Jurkat, Clone E6-1 (cell line): Measurements from ENCODE around the gene CYSLTR1. TPM values are rescaled to one million over a fixed set of nuclear protein-coding genes. Genes with fewer than 3 reads are reported as not detected.
"Not testable (repeated sequence)": the region's sequence is repeated elsewhere in the genome, so short reads cannot be mapped to it uniquely, and the experiment has no call there.

ENCODE experiments used
- DNase-seq: peaks from one replicate; pipeline ENCODE4 v3.0.0-alpha.2; 2011; ENCODE audit warnings: low read depth, low spot score
- H3K4me3 ChIP-seq: 2 replicates; pipeline ENCODE4 v1.5.1; 2011; ENCODE audit warnings: mild to moderate bottlenecking, low read length, control low read depth, moderate library complexity
- polyA plus RNA-seq: library from polyadenylated mRNA; unstranded; fragments of >200 nt; gene quantifications from one replicate; pipeline ENCODE4 v1.2.1, GENCODE V29; 2012; ENCODE audit warnings: missing spikeins; ENCODE audit not compliant: insufficient read length, insufficient read depth

Gene CYSLTR1, protein sequence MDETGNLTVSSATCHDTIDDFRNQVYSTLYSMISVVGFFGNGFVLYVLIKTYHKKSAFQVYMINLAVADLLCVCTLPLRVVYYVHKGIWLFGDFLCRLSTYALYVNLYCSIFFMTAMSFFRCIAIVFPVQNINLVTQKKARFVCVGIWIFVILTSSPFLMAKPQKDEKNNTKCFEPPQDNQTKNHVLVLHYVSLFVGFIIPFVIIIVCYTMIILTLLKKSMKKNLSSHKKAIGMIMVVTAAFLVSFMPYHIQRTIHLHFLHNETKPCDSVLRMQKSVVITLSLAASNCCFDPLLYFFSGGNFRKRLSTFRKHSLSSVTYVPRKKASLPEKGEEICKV
- polyA plus RNA-seq: not detected

DNA sequence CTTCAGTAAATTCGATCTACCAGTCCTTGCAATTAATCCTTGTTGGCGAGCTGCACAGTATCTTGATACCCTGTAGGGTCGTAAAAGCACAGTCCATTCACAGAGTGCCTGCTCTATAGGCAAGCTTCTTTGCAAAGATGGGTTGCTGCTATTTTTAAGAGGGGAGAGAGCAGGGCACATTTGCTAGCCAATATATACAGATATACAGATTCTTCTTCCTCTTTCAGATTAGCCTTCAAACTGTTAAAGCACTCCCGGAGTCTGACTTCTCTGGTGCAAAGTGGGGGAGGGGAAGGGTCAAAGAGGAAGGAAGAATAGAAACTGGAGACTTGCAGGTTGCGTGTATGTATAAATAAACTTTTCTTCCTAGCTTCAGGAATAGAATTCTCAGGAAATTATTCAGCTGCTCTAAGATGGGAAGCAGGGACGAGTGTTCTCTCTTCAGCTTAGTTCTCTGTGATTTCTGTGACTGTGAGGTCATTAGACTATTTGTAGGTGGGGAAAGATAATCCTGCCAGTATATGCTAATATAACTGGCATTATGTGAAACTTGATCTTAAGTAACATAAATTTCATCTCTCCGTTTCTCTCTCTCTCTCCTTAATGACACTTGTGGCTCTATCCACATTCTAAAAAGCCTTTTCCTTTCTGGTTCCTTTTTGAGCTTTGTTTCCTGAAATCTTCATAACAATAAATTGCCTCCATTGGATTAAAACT is at the start of gene CYSLTR1:
TSS of gene CYSLTR1 (minus strand) at position 242 of the 717 bp plus-strand sequence. CDS start 53,865 bp downstream, outside the sequence.
- DNase-seq: no peak
- H3K4me3 ChIP-seq: no peak within 1 kb of the TSS

- no peak overlapping the region for H3K4me3 ChIP-seq
- no peak for DNase-seq
These were observed 49.8 kb upstream of the CYSLTR1 start for GRCh38 chrX:78377186-78377585.

- H3K4me3 ChIP-seq: no peak overlapping the region
- peak; percentile 24 for DNase-seq
These were observed 48.5 kb upstream of the CYSLTR1 start for GRCh38 chrX:78375894-78376293.

- DNase-seq: no peak
- no peak overlapping the region for H3K4me3 ChIP-seq
These were observed 39.2 kb upstream of the CYSLTR1 start for GRCh38 chrX:78366576-78366975.

- DNase-seq: no peak
- H3K4me3 ChIP-seq: no peak overlapping the region
These were observed 30.1 kb upstream of the CYSLTR1 start for GRCh38 chrX:78357342-78358055.

DNA sequence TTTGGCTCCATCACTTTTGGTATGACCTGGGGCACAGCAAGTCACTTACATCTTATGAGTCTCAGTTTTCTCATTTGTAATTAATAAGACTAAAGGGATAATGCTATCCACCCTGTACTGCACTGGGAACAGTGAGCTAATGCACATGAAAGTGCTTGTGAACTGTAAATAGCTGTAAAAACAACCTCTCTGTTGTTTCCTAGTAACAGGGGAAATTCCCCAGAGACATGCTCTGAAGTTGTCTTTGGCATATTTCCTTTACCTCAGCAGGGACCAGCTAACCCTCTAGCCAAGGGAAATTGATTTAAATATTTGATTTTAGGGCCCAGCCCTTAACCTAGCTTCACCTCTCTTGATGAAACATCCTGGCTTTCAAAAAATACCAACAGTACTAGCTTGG is 6.1 kb upstream of the CYSLTR1 start:
- H3K4me3 ChIP-seq: no peak overlapping the region
- no peak for DNase-seq

- peak; percentile 14 for DNase-seq
- H3K4me3 ChIP-seq: no peak overlapping the region
These were observed 4.3 kb upstream of the CYSLTR1 start for GRCh38 chrX:78331708-78332107.

GRCh38 chrX:78330540-78330939 is 3.1 kb upstream of the CYSLTR1 start:
- no peak for DNase-seq
- no peak overlapping the region for H3K4me3 ChIP-seq

GRCh38 chrX:78330068-78330467 is 2.7 kb upstream of the CYSLTR1 start:
- DNase-seq: no peak
- no peak overlapping the region for H3K4me3 ChIP-seq

- no peak for DNase-seq
These were observed 2.1 kb upstream of the CYSLTR1 start for GRCh38 chrX:78329486-78329885.

DNA sequence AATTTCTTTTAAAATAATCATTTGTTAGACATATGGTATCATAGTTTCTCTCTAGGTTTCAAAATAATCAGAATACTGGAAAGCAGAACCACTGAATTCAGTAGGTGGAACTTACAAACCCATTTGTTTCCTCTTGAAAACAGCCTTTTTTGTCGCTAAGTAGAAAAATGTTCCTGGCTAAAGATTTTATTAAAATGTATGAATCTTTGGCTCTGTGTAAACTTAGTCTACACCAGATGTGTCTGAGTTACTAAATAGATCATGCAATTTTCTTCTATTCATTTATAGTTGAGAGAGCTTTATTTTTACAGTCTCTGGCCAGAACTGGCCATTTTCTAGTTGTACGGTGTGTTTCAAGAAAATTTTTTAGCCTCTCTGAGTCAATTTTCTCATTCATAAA is 1.0 kb downstream of the CYSLTR1 start:
- DNase-seq: no peak
- H3K4me3 ChIP-seq: no peak overlapping the region

More at GRCh38 chrX:78329486-78329885, 2.1 kb upstream of the CYSLTR1 start:
- H3K4me3 ChIP-seq: no peak overlapping the region

GRCh38 chrX:78322863-78323262 is 4.5 kb downstream of the CYSLTR1 start:
- no peak for DNase-seq
- no peak overlapping the region for H3K4me3 ChIP-seq

DNA sequence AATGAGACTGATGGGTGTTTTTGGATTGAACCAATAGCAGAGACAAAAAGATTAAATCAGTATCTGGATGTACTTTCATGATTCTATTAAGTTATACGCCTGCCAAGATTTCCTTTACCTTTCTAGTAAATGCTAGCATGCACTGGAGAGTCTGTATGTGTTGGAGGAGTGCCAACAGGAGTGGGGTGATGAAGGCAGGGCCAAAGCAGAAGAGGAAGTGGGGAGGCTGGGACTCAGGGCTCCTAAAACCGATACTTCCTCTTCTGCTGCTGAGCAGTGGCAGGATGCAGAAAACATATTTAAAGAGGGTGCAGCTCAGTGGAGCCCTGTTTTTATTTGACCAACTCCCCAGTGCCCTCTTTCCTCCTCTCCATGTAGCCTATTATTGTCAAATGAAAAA is 5.6 kb downstream of the CYSLTR1 start:
- peak; percentile 84 for DNase-seq

DNA sequence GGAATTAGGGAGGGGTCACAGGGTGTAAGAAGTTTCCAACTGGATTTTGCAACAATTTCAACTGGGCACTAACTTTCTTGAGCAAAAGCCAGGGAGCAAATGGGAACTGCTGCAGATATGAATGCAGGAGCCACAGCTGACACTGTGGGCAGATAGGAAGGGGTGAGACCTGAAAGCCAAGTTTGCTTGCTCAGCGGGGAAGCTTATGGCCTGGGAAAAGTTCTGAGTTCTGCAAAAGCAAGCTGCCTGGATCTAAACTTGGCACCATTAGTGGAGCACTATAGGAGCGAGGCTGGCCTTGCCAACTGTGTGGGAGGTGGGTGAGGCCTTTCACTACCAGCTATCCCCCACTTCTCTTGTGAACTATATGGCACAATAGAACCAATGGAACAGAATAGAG is 11.1 kb downstream of the CYSLTR1 start:
- no peak for DNase-seq
- no peak overlapping the region for H3K4me3 ChIP-seq

More for the DNA sequence above, 5.6 kb downstream of the CYSLTR1 start:
- H3K4me3 ChIP-seq: no peak overlapping the region

DNA sequence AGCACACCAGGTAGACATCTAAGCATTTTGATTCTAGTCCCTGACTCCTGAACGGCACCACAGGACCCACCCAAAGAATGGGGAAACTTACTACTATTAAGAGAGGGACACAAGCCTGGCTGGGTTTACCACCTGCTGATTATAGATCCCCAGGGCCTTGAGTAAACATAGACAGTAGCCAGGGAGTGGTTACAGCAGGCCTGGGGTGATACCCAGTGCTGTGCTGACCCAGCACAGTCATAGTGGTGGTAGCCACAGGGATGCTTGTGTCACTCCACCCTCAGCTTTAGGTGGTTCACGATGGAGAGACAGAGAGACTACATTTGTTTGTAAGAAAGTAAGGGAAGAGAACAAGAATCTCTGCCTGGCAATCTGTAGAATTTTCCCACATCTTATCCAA is 11.7 kb downstream of the CYSLTR1 start:
- DNase-seq: no peak
- no peak overlapping the region for H3K4me3 ChIP-seq

GRCh38 chrX:78314561-78314960 is 12.8 kb downstream of the CYSLTR1 start:
- H3K4me3 ChIP-seq: no peak overlapping the region
- DNase-seq: no peak

DNA sequence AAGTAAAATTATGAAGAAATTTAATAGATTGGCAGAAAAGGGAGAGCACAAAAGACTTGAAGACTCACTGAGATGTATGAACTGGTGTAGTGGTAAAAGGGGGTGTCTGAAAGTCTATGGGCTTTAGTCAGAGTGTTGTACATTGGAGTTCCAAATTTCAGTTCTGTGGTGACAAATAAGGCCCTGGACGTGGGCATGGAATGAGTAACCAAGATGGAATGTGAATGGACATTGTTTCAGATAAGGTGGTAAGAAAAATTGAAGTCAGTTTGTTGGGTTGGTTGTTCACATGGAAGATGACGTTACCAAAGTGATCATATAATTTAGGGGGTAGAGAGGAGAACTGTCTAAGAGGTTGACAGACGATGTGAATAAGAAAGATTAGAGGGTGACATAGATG is 13.9 kb downstream of the CYSLTR1 start:
- no peak for DNase-seq
- H3K4me3 ChIP-seq: no peak overlapping the region

DNA sequence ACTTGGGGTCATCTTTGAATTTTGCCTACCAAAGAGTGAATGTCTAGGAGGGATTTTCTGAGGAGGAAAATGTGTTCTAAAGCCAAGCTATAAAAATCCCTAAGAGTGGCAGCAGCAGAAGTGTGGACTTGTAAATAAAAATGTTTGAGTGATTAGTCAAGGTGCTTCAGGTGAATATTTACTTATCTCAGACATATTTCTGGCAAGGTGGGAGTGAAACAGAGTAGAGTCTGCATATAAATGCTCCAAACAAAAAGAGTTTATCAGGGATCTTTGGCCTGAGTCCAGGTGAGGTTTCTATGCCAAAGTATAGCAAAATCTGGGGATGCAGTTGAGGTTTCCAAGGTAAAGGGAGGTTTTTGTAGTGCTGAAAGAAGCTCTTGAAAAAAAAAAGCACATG is 19.7 kb downstream of the CYSLTR1 start:
- H3K4me3 ChIP-seq: no peak overlapping the region
- DNase-seq: no peak

DNA sequence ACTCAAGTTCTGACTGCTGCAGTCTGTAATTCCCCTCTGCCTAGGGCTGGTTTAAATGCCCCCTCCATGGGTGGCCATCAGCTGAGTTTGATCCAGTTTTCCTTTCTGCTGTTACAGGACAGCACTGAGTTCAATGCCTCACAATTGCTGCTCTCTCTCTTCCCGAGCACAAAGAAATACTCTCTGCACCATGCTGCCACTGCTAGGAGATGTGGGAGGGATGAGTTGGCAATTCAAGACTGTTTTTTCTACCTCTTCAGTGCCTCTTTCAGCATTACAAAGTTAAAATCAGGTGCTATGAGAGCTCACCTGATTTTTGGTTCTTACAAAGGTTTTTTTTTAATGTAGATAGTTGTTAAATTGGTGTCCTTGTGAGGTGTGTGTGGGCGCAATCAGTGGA is 24.3 kb downstream of the CYSLTR1 start:
- H3K4me3 ChIP-seq: no peak overlapping the region
- no peak for DNase-seq

DNA sequence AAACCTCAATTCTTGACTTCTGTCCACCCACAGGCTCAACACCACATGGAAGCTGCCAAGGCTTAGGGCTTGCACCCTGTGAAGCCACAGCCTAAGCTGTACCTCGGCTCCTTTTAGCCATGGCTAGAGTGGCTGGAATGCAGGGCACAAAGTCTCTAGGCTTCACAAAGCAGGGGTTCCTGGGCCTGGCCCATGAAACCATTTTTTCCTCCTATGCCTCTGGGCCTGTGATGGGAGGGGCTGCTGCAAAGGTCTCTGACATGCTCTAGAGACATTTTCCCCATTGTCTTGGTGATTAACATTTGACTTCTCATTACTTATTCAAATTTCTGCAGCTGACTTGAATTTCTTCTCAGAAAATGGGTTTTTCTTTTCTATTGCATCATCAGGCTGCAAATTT is 26.5 kb downstream of the CYSLTR1 start:
- H3K4me3 ChIP-seq, DNase-seq: not testable (repeated sequence)
